ENCODE data around the gene FAF1.

DNA sequence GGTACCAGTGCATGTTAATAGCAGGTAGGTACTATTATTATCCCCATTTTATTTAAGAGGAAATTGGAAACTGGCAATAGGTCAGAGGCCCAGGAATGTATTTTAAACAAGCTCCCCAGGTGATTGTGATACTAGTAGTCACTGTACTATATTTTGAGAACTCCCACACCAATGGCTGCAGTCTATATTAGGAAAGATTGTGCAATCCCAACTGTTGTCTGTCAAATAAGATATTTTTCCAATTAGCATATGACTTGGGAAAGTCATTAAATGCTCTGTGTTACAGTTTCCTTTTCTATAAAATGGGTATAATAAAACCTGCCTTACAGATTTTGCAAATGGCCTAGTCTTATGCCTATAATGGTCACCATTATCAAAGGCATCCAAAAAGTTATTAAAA is 442.6 kb downstream of the FAF1 start:
- no peak for TF ChIP-seq EZH2phosphoT487 (conservative IDR thresholded peaks at IDR 0.05; ENCODE audit: low read length)
- TF ChIP-seq, protein P1, sequence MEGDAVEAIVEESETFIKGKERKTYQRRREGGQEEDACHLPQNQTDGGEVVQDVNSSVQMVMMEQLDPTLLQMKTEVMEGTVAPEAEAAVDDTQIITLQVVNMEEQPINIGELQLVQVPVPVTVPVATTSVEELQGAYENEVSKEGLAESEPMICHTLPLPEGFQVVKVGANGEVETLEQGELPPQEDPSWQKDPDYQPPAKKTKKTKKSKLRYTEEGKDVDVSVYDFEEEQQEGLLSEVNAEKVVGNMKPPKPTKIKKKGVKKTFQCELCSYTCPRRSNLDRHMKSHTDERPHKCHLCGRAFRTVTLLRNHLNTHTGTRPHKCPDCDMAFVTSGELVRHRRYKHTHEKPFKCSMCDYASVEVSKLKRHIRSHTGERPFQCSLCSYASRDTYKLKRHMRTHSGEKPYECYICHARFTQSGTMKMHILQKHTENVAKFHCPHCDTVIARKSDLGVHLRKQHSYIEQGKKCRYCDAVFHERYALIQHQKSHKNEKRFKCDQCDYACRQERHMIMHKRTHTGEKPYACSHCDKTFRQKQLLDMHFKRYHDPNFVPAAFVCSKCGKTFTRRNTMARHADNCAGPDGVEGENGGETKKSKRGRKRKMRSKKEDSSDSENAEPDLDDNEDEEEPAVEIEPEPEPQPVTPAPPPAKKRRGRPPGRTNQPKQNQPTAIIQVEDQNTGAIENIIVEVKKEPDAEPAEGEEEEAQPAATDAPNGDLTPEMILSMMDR (IDR thresholded peaks at IDR 0.05; ENCODE audit: insufficient read depth, low read length, poor library complexity, severe bottlenecking) = no peak
